MM.1S (cell line): ENCODE results near the gene HECTD4.

Source experiments
- EZH2 ChIP-seq: fragments of 300-600 bp; sonication (generic); optimal IDR thresholded peaks from 2 replicates; pipeline ENCODE3; 2017; ENCODE audit warnings: low read depth, mild to moderate bottlenecking, antibody characterized with exemption, low read length, mixed read lengths
- EZH2phosphoT487 ChIP-seq: fragments of 300-600 bp; sonication (generic); IDR thresholded peaks from 2 replicates; pipeline ENCODE4 v1.6.1; 2018; ENCODE audit warnings: antibody characterized with exemption, low read length
- TF ChIP-seq, protein P1 (sequence below): fragments of 300-600 bp; sonication (generic); IDR thresholded peaks from 2 replicates; pipeline ENCODE4 v1.5.1; 2016; ENCODE audit warnings: antibody characterized with exemption, low read length, mixed read lengths

DNA sequence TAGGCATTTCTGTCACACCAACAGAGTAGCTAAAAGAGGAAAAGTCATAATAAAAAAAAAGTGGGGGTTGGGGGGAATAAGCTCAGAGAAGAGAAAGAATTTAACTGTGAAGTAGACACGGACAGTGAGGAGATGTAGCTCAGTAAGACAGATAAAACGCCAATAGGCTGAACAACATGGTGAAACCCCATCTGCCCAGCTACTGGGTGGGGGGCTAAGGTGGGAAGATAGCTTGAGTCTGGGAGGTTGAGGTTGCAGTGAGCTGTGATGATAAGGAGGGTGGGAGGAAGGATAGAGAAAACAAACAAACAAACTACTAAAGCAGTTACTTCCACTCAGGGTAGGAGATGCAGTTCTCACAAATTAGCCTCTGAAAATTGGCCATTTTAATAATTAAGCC, 25.0 kb downstream of the HECTD4 start:
- TF ChIP-seq, protein P1, sequence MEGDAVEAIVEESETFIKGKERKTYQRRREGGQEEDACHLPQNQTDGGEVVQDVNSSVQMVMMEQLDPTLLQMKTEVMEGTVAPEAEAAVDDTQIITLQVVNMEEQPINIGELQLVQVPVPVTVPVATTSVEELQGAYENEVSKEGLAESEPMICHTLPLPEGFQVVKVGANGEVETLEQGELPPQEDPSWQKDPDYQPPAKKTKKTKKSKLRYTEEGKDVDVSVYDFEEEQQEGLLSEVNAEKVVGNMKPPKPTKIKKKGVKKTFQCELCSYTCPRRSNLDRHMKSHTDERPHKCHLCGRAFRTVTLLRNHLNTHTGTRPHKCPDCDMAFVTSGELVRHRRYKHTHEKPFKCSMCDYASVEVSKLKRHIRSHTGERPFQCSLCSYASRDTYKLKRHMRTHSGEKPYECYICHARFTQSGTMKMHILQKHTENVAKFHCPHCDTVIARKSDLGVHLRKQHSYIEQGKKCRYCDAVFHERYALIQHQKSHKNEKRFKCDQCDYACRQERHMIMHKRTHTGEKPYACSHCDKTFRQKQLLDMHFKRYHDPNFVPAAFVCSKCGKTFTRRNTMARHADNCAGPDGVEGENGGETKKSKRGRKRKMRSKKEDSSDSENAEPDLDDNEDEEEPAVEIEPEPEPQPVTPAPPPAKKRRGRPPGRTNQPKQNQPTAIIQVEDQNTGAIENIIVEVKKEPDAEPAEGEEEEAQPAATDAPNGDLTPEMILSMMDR, result no peak
- TF ChIP-seq EZH2phosphoT487 (no peak), EZH2 (no peak)
